ENCODE results near the gene MYO3A.
"Not testable (repeated sequence)": the region's sequence is repeated elsewhere in the genome, so short reads cannot be mapped to it uniquely, and the experiment has no call there.

Gene MYO3A

DNA sequence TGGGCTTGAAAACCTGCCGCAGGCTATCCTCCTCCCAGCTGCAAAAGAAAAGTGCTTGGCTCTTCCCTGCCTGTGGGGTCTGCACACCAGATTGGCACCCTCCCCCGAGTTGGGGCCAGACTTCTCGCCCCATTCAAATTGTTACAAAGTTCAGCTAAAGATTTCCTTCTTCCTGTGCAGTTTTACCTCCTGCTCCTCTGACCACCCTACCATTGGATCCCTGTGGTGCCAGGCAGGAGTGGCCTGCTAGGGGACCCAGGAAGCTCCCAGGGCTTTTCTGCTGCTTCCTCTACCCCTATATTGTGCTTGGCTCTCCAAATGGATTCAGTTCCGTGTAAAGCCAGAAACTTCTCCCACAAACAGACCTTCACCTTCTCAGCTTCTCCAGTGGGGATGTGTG is 147.4 kb downstream of the MYO3A start:
- no peak for DNase-seq (ENCODE audit: low spot score)

DNA sequence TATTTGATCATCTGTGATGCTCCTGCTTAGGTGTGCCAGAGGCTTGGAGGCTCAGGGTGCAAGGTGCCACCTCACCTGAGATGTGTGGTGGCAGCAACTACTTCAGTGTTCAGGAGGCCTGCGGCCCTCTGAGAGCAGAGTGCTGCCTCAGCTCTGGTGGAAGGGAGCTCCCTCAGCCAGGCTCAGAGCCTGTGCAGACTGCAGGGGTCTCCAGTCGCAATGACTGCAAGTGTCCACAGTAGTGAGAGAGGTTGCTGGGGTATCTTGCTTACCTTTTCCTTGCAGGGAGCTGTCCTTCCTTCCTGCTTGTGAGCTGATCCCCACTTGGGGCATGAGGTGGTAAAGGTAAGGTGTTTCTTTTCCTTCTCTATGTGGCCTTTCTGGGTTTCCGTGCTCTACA is 151.5 kb downstream of the MYO3A start:
- no peak for DNase-seq (ENCODE audit: low spot score)

DNA sequence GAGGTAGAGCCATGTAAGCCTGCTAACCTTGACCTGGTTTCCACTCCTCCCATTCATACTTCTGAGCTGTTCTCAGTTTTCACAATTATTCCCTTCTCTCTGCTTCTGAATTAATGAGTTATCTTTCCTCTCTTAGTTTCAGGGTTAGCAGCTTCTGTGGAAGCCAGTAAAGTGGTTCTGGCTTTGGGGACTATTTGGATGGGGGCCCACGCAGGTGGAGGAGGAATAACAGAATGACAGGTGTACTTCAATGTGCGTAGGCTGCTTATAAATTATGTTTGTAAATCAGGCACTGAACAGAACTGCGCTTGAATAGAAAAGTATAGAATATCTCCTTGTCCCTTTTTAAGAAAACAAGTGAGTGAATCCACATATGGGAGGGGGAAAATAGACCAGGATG is 153.6 kb downstream of the MYO3A start:
- DNase-seq (ENCODE audit: low spot score) = no peak

DNA sequence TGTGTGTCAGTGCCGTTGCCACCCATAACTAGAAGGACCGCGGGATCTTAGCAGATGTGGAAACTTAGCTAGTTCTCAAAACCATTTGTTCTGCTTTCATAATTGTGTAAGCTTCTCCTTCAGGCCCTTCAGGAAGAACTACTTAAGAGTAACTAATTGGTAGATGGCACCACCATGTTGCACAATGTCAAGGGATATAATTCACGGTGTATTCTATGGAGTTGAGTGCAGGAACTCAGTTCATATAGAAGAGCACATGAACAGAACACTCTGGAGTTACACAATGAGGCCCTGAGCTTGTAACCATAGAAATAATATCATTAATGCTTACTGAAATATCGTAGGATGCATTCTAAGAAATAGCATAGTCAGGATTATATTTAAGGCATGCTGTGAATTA is 156.0 kb downstream of the MYO3A start:
- DNase-seq (ENCODE audit: low spot score) = no peak

DNA sequence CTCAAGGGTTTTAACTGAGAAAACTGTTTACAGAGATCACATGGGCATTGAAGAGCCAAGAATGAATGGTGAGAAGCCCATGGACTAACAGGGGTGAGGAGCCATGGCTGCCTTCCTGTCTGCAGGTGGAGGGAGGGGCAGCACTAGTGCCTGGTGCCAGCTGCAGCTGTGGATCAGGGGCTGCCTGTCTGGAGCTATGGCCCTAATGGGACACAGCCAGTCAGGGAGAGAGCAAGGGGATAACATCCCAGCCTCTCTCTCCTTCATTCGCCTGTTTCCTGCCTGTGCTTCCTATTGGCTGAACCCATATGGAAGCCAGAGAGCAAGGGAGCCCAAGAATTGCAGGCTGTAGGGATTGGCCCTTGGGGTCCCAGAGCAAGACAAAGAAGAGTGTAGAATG is 156.7 kb downstream of the MYO3A start:
- DNase-seq (ENCODE audit: low spot score) = no peak

DNA sequence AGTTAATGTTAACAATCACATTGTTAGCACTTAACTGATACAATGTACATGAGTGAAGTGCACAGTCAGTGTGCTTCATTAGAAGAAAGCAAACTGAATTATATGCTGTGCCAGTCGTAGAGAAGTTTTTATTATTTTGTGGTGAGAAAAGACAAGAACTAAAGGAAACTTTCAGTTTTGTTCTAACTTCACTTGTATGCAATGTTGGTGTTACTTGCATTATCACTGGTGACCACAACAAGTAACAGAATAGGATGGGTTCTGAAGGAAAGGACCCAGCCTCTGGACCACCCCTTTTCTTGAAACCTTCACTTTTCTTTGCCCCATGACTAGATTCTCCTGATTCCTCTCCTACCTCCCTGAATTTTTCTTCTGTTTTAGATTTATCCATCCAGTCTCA is 159.2 kb downstream of the MYO3A start:
- DNase-seq (ENCODE audit: low spot score) = no peak

DNA sequence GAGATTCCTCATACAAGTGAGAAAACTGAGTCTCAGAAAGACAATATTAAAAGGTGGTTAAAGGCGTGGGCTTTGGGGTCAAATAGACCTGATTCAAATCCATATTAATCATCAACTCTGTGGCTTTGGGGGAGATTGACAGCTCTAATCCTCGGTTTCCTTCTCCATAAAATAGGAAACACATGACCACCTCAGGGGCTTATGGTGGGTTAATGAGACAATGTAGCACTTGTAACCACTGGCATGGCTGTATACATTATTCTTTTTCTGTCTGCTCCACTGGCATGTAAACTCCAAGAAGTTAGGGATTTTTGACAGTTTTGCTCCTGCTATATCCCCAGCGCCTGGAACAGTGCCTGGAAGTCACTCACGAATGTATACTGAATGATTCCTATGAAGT is 161.8 kb downstream of the MYO3A start:
- DNase-seq (ENCODE audit: low spot score) = no peak

DNA sequence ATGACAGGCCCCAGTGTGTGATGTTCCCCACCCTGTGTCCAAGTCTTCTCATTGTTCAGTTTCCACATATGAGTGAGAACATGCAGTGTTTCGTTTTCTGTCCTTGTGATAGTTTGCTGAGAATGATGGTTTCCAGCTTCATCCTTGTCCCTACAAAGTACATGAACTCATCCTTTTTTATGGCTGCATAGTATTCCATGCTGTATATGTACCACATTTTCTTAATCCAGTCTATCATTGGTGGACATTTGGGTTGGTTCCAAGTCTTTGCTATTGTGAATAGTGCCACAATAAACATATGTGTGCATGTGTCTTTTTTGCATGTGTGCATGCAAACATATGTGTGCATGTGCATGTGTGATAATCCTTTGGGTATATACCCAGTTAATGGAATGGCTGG is 163.5 kb downstream of the MYO3A start:
- DNase-seq (ENCODE audit: low spot score) = not testable (repeated sequence)

DNA sequence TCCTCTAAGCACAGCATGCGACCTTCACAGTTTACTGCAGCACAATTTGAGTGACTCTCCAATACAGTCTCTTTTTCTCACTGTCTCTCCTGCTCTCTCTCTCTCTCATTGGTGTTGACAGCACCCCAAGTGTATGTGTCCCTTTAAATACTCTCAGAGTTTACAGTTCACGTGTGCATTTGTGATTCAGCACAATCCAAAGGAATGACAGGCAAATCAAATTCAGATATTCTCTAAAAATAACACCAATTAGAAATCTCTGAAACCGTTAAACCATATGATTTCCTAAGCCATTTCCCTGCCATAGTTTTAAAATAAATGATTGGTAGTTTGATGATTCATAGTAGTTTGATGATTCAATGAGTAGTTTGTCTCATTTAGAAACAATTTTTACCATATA is 178.5 kb downstream of the MYO3A start:
- no peak for DNase-seq (ENCODE audit: low spot score)

DNA sequence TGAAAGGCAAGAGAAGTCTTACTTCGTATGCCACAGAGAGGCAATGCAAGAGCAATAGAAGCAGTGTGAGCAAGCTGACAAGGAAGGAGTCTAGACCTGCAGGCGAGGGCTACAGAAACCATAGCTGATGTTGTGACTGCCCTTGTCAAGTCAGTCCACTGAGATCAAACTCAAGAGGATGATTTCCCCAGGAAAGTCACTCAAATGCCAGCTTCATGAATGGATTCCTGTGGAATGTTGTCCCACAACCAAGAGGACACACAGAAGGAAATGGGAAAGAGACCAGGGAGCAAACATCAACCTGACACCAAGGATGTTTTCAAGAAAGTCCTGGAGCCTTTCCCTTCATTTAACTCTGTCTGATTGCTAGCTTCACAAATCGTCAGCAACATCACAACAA is 204.6 kb downstream of the MYO3A start:
- no peak for DNase-seq (ENCODE audit: low spot score)

DNA sequence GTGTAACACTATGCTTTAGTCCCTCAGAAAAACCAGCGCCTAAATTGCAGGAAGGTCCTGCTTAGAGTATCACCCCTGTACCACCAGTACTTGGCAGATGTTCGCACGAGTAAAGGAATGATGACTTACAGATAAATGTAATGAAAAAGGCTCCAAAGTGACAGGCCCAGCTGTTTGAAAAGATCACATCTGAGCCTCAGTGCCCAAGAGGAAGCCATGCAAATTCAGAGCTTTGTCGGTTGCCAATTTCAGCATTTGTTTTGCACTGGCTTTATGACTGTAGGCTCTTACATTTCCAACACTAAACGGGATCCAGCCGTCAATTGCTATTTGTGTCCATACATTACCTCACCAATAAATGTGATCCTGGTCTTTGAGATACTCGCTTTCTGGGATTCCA is 222.0 kb downstream of the MYO3A start:
- no peak for DNase-seq (ENCODE audit: low spot score)

DNA sequence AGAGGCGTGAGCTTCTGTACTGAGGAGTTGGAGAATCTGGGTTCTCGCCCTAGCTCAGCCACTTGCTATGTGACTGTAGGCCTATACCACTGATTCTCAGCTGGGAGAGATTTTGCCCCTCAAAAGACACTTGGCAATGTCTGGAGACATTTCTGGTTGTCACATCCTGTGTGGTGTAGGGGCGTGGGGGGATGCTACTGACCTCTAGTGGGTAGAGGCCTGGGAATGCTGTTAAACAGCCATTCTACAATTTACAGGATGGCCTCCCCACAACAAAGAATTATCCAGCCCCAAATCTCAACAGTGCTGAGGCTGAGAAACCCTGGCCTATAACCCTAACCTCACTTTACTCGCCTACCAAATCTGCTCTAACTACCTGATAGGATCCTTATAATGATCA is 223.7 kb downstream of the MYO3A start:
- no peak for DNase-seq (ENCODE audit: low spot score)

DNA sequence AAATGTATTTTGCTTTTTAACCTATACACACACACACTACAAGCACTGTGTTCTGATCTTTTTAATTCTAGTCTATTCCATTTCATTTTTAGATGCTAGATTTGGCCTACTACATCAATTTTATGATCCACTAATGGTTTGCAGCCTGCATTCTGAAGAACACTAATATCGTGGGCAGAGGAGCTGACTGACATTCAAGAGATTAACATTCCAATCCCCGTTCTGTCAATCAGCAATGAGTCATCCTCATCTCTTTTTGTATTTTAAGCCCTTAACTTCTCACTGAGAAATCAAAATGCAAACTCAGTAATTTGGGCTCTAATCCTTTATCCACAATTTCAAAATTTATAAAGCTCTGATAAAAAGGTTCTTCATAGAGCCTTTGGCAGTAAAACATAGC is 235.4 kb downstream of the MYO3A start:
- no peak for DNase-seq (ENCODE audit: low spot score)

DNA sequence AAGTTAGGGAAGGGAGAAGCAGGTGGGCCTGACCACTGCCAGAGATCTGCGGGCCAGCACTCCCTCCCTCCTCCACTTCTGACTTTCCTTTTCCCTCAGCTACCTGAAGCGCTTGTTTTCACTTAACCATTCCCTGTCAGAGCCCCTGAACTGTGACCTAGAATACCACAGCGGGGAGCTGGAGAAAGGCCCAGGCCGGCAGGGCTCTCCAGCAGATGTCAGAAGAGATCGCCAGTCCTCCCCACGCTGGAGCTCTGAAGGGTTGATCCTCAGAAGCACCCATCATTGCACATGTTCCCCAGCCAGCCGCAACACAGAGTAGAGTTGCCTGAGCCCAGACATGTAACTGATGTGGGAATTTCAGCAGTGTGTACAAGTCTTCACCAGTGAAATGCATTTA is 238.1 kb downstream of the MYO3A start:
- DNase-seq (ENCODE audit: low spot score) = no peak

DNA sequence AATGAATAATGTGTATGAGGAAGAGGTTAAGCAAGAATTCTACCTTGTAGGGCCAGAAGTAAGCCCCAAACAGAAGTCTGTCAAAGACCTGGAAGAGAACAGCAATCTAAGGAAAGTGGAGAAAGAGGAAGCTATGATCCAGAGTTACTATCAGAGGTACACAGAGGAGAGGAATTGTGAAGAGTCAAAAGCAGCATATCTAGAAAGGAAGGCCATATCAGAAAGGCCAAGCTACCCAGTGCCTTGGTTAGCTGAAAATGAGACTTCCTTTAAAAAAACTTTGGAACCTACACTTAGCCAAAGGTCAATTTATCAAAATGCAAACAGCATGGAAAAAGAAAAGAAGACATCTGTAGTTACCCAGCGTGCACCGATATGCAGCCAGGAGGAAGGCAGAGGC is 239.8 kb downstream of the MYO3A start:
- no peak for DNase-seq (ENCODE audit: low spot score)

DNA sequence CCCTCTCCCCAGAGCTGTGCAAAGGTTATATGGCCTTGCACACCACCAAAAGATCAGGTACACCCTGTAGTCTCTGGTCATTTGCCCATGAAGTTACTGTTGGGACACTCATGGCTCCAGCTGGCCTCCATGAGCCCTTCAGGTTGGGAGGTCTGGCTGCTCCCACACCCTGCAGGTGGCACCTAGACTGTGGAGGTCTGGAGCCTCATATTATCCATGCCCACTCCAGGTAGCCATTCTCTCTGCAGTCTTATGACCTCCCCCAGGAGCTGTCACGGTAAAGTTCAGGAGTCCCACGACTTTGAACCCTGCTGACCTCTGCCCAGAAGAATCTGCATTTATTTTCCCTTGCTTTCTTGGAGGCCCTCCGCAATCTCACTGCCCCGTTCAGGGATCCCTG is 243.3 kb downstream of the MYO3A start:
- DNase-seq (ENCODE audit: low spot score) = no peak

DNA sequence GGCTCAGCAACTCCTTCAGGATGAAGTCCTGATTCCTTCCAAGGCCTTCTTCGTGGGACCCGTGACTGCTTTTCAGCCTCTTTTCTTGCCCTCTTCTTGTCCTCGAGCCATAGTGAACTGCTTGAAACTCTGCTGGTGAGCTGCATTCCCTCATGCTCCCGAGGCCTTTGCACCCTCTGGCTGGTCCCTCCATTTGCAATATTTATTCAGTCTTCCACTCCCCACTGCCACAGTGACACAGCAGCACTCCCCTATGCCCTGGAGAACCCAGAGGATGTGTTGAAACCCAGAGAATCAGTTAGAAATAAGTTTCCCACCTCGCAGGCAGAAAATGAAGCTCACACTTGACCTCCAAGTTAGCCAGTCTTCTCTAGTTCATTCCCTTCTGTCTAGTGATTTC is 260.2 kb downstream of the MYO3A start:
- no peak for DNase-seq (ENCODE audit: low spot score)

DNA sequence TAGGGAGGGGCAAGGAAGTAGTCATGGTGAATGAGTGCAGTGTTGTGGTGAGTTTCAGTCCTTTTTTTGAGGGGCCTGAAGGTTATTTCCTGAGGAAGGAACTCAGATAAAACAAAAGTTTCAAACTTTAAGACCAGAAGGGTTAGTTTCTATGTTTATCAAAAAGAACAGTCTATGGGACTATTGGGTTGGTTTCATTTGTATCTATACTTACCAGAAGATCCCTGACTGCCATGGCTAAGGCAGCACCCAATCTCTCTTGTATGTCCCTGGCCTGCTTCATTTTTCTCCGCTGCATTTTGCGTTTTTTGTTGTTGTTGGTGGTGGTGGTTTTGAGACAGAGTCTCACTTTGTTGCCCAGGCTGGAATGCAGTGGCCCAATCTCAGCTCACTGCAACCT is 263.2 kb downstream of the MYO3A start:
- no peak for DNase-seq (ENCODE audit: low spot score)

DNA sequence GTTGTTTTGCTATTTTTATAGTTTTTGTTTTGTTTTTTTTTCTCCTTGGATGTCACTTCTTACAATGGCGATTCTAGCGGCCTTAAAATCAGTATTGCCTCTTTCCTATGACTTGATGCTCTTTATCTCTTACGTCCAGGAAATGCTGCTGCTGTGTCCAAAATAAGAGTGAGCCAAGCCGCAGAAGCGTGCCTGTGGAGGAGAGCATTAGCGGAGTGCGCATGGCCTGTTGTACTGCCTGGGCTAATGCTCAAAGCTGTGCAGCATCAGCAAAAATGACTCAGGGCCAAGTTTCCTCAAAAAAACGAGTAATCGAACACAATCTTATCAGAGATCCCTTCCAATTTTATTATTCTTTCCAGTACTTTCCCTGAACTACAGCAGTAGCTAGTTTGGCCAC is 264.1 kb downstream of the MYO3A start:
- no peak for DNase-seq (ENCODE audit: low spot score)

DNA sequence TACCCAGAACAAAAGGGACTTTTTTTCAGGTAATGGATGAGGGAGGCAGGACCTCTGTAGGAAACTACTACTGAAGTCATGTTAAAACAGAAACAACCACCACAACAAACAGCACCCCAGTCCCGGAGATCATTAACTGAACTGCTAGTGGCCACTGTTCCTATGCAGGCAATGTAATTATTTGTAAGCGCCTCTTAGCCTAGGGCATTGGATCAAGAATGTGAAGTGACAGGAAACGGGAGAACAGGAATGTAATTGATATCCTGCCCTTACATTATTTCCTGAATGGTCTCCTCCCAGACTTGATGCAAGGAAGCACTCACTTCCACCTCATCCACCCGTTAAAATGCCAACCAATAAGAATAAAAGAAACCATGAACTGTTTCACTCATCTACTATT is 265.8 kb downstream of the MYO3A start:
- no peak for DNase-seq (ENCODE audit: low spot score)

DNA sequence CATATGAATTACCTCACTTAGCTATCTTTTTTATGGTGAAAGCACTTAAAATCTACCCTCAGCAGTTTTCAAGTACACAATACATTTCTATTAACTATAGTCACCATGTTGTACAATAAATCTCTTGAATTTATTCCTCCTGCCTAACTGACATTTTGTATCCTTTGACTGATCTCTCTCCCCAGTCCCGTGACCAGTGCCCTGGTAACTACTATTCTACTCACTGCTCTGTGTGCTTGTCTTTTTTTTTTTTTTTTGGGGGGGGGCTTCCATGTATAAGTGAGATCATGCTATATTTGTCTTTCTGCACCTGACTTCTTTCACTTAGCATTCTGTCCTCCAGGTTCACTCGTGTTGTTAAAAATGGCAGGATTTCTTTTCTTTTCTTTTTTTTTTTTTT is 271.2 kb downstream of the MYO3A start:
- DNase-seq (ENCODE audit: low spot score) = no peak

DNA sequence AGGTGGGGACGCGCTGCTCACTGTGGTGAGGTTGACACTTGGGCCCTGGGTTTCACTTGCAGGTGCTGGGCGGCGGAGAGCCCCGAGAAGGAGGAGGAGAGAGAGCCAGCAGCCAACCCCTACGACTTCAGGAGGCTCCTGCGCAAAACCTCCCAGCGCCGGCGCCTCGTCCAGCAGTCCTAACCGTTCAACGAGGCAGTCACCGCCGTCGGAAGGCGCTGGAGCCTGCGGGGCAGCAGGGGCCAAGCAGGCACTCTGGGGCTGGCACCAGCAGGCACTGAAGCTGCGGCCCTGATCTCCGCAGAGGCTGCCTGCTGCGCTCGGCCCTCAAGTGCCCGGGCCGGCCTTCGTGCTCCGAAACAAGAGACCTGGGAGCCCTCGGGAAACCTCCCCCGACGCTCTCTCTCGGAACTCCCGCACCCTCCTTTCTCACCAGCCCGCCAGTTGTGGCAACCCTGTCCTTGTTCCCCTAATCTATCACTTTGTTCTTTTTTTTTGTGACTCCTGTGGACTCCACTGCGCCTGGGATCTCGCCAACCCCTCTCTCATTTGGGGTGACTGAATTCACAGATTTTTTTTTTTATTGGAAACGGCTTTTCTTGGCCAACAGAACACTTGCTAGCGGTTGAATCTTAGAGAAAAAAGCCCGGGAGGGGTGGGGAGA is 277.9 kb downstream of the MYO3A start:
- no peak for DNase-seq (ENCODE audit: low spot score)

DNA sequence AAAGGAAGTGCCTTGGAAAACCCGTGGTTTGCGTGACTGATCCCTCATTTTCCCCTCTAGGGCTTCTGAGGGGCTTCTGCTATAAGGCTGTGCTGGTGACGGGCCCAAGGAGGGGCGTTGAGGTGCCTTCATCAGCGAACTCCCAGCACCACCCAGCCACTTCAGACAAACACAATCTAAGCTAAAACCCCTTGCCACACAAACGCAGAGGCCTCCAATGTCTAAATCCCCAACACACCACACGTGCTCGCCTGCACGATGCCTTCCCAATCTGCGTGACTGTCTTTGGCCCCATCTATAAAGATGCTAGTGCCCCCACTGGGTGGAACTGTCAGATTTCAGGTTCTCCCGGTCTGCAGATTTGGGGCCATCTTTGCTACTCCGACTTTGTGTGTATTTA is 278.5 kb downstream of the MYO3A start:
- no peak for DNase-seq (ENCODE audit: low spot score)

DNA sequence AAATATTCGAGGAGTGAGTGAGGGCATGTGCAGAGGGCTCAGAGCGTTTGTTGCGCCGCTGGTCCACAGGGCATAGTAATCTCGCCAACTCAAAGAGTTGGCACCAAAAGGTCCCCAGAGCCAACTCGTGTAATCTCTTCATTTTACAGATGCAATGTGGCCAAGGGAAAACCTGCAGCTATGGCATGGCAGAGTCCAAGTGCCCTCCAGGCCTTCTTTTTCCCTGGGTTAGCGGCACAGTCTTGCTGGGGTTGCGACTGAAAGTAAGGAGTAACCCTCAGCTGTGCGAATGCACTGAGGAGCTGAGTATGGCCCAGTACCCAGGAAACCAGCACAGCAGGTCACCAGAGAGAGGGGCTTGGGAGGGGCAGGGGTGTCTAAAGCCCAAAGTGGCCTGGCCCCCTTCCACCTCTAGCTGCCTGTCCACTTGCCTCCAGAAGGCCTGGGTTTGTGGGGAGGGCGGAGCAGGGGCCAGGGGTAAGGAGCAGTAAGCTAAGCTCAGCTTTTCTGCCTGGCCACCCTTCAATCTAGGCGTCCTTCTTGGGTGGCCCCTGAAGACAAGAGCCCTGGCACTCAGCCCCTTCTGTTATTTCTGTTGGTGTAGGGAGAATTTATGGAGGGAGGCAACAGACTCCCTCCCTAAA is 279.2 kb downstream of the MYO3A start:
- no peak for DNase-seq (ENCODE audit: low spot score)

All from Ammon's horn (tissue), 1 donor.